ENCODE results near the gene CGRRF1. TPM values are rescaled to one million over a fixed set of nuclear protein-coding genes. Genes with fewer than 3 reads are reported as not detected.

The CGRRF1 gene
- total and polyA plus RNA-seq, 2 of the 13 experiments (the other 11 are each of a cell fraction or from before 2014, with no cell fraction given) = 16.8 to 18.2 TPM

- TF ChIP-seq, protein P1, sequence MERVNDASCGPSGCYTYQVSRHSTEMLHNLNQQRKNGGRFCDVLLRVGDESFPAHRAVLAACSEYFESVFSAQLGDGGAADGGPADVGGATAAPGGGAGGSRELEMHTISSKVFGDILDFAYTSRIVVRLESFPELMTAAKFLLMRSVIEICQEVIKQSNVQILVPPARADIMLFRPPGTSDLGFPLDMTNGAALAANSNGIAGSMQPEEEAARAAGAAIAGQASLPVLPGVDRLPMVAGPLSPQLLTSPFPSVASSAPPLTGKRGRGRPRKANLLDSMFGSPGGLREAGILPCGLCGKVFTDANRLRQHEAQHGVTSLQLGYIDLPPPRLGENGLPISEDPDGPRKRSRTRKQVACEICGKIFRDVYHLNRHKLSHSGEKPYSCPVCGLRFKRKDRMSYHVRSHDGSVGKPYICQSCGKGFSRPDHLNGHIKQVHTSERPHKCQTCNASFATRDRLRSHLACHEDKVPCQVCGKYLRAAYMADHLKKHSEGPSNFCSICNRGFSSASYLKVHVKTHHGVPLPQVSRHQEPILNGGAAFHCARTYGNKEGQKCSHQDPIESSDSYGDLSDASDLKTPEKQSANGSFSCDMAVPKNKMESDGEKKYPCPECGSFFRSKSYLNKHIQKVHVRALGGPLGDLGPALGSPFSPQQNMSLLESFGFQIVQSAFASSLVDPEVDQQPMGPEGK (CRISPR knock-in tag; IDR thresholded peaks at IDR 0.05) = no peak; the same call in 1 of the 2 replicates
- no peak for TF ChIP-seq EZH2 (conservative IDR thresholded peaks at IDR 0.05; ENCODE audit: low read depth, low read length)
- TF ChIP-seq, protein P2, sequence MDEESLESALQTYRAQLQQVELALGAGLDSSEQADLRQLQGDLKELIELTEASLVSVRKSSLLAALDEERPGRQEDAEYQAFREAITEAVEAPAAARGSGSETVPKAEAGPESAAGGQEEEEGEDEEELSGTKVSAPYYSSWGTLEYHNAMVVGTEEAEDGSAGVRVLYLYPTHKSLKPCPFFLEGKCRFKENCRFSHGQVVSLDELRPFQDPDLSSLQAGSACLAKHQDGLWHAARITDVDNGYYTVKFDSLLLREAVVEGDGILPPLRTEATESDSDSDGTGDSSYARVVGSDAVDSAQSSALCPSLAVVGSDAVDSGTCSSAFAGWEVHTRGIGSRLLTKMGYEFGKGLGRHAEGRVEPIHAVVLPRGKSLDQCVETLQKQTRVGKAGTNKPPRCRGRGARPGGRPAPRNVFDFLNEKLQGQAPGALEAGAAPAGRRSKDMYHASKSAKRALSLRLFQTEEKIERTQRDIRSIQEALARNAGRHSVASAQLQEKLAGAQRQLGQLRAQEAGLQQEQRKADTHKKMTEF (CRISPR knock-in tag; IDR thresholded peaks at IDR 0.05) = 0 out of 2 replicates have a peak, but pooled peaks have one; percentile 58
- no peak for TF ChIP-seq GTF2F1 (IDR thresholded peaks at IDR 0.05; ENCODE audit: low read length)
- TF ChIP-seq, protein P3, sequence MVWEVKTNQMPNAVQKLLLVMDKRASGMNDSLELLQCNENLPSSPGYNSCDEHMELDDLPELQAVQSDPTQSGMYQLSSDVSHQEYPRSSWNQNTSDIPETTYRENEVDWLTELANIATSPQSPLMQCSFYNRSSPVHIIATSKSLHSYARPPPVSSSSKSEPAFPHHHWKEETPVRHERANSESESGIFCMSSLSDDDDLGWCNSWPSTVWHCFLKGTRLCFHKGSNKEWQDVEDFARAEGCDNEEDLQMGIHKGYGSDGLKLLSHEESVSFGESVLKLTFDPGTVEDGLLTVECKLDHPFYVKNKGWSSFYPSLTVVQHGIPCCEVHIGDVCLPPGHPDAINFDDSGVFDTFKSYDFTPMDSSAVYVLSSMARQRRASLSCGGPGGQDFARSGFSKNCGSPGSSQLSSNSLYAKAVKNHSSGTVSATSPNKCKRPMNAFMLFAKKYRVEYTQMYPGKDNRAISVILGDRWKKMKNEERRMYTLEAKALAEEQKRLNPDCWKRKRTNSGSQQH (CRISPR knock-in tag; IDR thresholded peaks at IDR 0.05; ENCODE audit: low read depth) = no peak
- TF ChIP-seq FUBP1 (CRISPR knock-in tag; IDR thresholded peaks at IDR 0.05; ENCODE audit: borderline replicate concordance) = no peak
- TF ChIP-seq CEBPB (IDR thresholded peaks at IDR 0.05; ENCODE audit: borderline replicate concordance, low read depth, low read length) = peak; percentile 100
- no peak for TF ChIP-seq ZNF563 (CRISPR knock-in tag; IDR thresholded peaks at IDR 0.05)
- no peak for TF ChIP-seq ZNF317 (CRISPR knock-in tag; IDR thresholded peaks at IDR 0.05)
- TF ChIP-seq ZNF30 (CRISPR knock-in tag; IDR thresholded peaks at IDR 0.05) = no peak
- TF ChIP-seq RFXANK (CRISPR knock-in tag; IDR thresholded peaks at IDR 0.05) = no peak
- no peak for TF ChIP-seq SNAPC5 (CRISPR knock-in tag; IDR thresholded peaks at IDR 0.05; ENCODE audit: borderline replicate concordance)
- no peak for TF ChIP-seq ZNF543 (CRISPR knock-in tag; IDR thresholded peaks at IDR 0.05)
- TF ChIP-seq ZBTB42 (CRISPR knock-in tag; IDR thresholded peaks at IDR 0.05) = no peak
- no peak for TF ChIP-seq SNRNP70 (IDR thresholded peaks at IDR 0.05; ENCODE audit: low read depth, low read length)
- TF ChIP-seq, protein P4, sequence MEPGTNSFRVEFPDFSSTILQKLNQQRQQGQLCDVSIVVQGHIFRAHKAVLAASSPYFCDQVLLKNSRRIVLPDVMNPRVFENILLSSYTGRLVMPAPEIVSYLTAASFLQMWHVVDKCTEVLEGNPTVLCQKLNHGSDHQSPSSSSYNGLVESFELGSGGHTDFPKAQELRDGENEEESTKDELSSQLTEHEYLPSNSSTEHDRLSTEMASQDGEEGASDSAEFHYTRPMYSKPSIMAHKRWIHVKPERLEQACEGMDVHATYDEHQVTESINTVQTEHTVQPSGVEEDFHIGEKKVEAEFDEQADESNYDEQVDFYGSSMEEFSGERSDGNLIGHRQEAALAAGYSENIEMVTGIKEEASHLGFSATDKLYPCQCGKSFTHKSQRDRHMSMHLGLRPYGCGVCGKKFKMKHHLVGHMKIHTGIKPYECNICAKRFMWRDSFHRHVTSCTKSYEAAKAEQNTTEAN (CRISPR knock-in tag; conservative IDR thresholded peaks at IDR 0.05) = no peak
- no peak for TF ChIP-seq ZSCAN29 (CRISPR knock-in tag; conservative IDR thresholded peaks at IDR 0.05)
- TF ChIP-seq KDM4B (CRISPR knock-in tag; IDR thresholded peaks at IDR 0.05) = 0 out of 2 replicates have a peak, but pooled peaks have one; percentile 26
- no peak for TF ChIP-seq MTA3 (CRISPR knock-in tag; IDR thresholded peaks at IDR 0.05)
- TF ChIP-seq SIN3B (IDR thresholded peaks at IDR 0.05; ENCODE audit: low read length) = no peak
- no peak for TF ChIP-seq MTF1 (CRISPR knock-in tag; IDR thresholded peaks at IDR 0.05)
- TF ChIP-seq ZNF558 (CRISPR knock-in tag; IDR thresholded peaks at IDR 0.05; ENCODE audit: borderline replicate concordance) = no peak
- TF ChIP-seq ZNF782 (CRISPR knock-in tag; IDR thresholded peaks at IDR 0.05; ENCODE audit: borderline replicate concordance) = no peak
- no peak for TF ChIP-seq RBAK (CRISPR knock-in tag; IDR thresholded peaks at IDR 0.05)
- TF ChIP-seq ZSCAN9 (CRISPR knock-in tag; IDR thresholded peaks at IDR 0.05; ENCODE audit: borderline replicate concordance) = 0 out of 2 replicates have a peak, but pooled peaks have one; percentile 31
These were observed 46.8 kb downstream of the CGRRF1 start (continued) for GRCh38 chr14:54556535-54556934.

Data from HepG2 (cell line).